ENCODE results near the gene PTPRG. TPM values are rescaled to one million over a fixed set of nuclear protein-coding genes. Genes with fewer than 3 reads are reported as not detected.
A peak's percentile ranks its signal among the peaks of the same experiment; 100 is the strongest.

Gene PTPRG
- total RNA-seq, 2 experiments from 2014 or later = 0.13 to 0.70 TPM

DNA sequence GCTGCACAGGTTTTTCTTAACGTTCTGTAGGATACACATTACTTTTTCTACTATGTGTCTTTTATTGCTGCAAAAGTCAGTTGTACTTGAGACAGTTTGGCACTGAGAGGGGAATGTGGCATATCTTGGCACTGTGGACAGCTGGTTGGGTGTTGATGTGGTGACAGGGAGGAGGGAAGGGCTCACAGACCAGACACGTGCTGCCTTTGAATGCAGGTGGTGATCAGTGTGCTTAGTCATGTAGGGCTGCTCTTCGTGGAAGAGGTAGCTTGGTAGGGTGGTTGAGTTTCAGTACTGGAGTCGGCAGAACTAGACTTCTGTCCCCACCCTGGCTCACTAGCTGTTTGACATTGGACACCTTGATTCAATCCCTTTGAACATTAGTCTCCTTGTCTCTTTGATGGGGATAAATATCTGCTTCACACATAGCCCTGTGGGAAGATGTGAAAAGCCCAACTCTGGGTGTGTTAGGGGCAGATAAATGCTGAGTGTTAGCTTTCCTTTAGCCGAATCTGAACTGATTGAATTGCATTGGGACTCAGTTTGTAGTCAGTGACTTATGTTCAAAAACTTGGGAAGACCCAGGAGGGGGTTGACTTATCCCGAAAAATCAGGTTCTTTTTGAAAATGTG is 108.4 kb downstream of the PTPRG start:
- no peaks in the 10 kb centered on the region for H3K79me2 ChIP-seq (ENCODE audit: insufficient read depth, low read depth, low read length)
- H3K9me2 ChIP-seq (ENCODE audit: insufficient read depth, low read length) = no peaks in the 10 kb centered on the region
- no peak overlapping the region for H3K27ac ChIP-seq (ENCODE audit: low read depth, low read length, poor library complexity, severe bottlenecking)
- intact Hi-C loops (cut with micrococcal nuclease; ENCODE audit: unreplicated experiment) = no loop called here
- H3K4me1 ChIP-seq (ENCODE audit: insufficient read depth, low read length, poor library complexity, severe bottlenecking) = peaks cover 9% of the 10 kb centered on the region
- no peak for TF ChIP-seq EZH2phosphoT487 (IDR thresholded peaks at IDR 0.05; ENCODE audit: borderline replicate concordance, low read depth, low read length)
- TF ChIP-seq, protein P1, sequence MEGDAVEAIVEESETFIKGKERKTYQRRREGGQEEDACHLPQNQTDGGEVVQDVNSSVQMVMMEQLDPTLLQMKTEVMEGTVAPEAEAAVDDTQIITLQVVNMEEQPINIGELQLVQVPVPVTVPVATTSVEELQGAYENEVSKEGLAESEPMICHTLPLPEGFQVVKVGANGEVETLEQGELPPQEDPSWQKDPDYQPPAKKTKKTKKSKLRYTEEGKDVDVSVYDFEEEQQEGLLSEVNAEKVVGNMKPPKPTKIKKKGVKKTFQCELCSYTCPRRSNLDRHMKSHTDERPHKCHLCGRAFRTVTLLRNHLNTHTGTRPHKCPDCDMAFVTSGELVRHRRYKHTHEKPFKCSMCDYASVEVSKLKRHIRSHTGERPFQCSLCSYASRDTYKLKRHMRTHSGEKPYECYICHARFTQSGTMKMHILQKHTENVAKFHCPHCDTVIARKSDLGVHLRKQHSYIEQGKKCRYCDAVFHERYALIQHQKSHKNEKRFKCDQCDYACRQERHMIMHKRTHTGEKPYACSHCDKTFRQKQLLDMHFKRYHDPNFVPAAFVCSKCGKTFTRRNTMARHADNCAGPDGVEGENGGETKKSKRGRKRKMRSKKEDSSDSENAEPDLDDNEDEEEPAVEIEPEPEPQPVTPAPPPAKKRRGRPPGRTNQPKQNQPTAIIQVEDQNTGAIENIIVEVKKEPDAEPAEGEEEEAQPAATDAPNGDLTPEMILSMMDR (conservative IDR thresholded peaks at IDR 0.05; ENCODE audit: low read length) = no peak
- H3K4me3 ChIP-seq (ENCODE audit: low read depth, low read length, poor library complexity, severe bottlenecking) = no peak overlapping the region
- no TSS peak for BruUV-seq (replicated peaks)
- ChIA-PET CTCF (ENCODE audit: unreplicated experiment) (no interaction called here), POLR2A (no interaction called here)
- H3K9me3 ChIP-seq (ENCODE audit: low read length) = no peaks in the 10 kb centered on the region
- no peaks in the 10 kb centered on the region for H4K20me1 ChIP-seq (ENCODE audit: insufficient read depth, low read length)
- no peak overlapping the region for H3K4me2 ChIP-seq (ENCODE audit: low read length)
- no peaks in the 10 kb centered on the region for H3K36me3 ChIP-seq (ENCODE audit: insufficient read depth, low read length)
- DNase-seq (ENCODE audit: low spot score) = peak; percentile 48
- no peak overlapping the region for H2AFZ ChIP-seq (ENCODE audit: low read length)

DNA sequence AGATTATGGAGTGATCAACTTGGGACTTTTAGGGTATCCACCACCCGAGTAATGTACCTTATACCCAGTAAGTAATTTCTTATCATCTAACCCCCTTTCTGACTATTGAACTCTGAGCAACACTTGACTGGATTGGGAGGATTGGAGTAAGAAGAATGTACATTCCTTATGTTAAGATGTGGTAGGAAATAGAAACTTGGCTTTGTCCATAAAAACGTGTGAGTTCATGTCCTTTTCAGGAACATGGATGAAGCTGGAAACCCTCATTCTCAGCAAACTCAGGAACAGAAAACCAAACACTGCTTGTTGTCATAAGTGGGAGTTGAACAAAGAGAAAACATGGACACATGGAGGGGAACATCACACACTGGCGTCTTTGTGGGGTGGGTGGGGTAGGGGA is 112.3 kb downstream of the PTPRG start:
- ChIA-PET CTCF (ENCODE audit: unreplicated experiment) (no interaction called here), POLR2A (interaction anchor here (0.6 kb wide), 1 partner anchor 50 kb away, joined by 3 read pairs; no protein-coding TSS in a partner anchor)

DNA sequence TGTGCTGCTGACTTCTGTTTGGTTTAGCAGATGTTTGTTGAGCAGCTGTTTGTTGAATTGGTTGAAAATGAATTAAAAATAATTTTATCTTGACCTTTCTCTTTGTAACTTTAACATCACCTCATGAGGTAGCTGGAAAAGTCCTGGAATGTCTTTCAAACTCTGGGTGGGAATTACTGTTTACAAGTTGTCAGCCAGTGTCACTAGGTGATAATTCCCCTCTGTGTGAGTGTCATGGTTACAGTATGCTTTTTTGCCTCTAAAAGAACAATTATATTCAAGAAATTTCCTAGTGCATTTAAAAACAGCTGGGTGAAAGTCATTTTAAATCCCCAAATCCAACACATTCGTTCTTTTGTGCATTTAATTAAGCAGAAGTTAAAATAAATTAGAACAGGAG is 113.2 kb downstream of the PTPRG start:
- H3K9me3 ChIP-seq (ENCODE audit: low read length) = no peaks in the 10 kb centered on the region
- H3K36me3 ChIP-seq (ENCODE audit: insufficient read depth, low read length) = no peaks in the 10 kb centered on the region
- H2AFZ ChIP-seq (ENCODE audit: low read length) = no peak overlapping the region
- intact Hi-C loops (cut with micrococcal nuclease; ENCODE audit: unreplicated experiment) = no loop called here
- CTCF ChIA-PET (ENCODE audit: unreplicated experiment) = no interaction called here
- no peak overlapping the region for H3K27ac ChIP-seq (ENCODE audit: low read depth, low read length, poor library complexity, severe bottlenecking)
- H3K79me2 ChIP-seq (ENCODE audit: insufficient read depth, low read depth, low read length) = no peaks in the 10 kb centered on the region
- POLR2A ChIA-PET = interaction anchor here (0.7 kb wide), 1 partner anchor 208 kb away, joined by 4 read pairs; no protein-coding TSS in a partner anchor
- no peaks in the 10 kb centered on the region for H4K20me1 ChIP-seq (ENCODE audit: insufficient read depth, low read length)
- H3K4me1 ChIP-seq (ENCODE audit: insufficient read depth, low read length, poor library complexity, severe bottlenecking) = peaks cover 5% of the 10 kb centered on the region
- no peaks in the 10 kb centered on the region for H3K9me2 ChIP-seq (ENCODE audit: insufficient read depth, low read length)
- TF ChIP-seq EZH2phosphoT487 (IDR thresholded peaks at IDR 0.05; ENCODE audit: borderline replicate concordance, low read depth, low read length) = no peak
- TF ChIP-seq, protein P1 (conservative IDR thresholded peaks at IDR 0.05; ENCODE audit: low read length) = no peak
- H3K4me2 ChIP-seq (ENCODE audit: low read length) = no peak overlapping the region
- no peak overlapping the region for H3K4me3 ChIP-seq (ENCODE audit: low read depth, low read length, poor library complexity, severe bottlenecking)
- no TSS peak for BruUV-seq (replicated peaks)
- DNase-seq (ENCODE audit: low spot score) = no peak

More for the DNA sequence above, 112.3 kb downstream of the PTPRG start:
- Histone ChIP-seq H3K9me3 (ENCODE audit: low read length) (no peaks in the 10 kb centered on the region), H2AFZ (ENCODE audit: low read length) (no peak overlapping the region), H3K27ac (ENCODE audit: low read depth, low read length, poor library complexity, severe bottlenecking) (no peak overlapping the region), H3K79me2 (ENCODE audit: insufficient read depth, low read depth, low read length) (no peaks in the 10 kb centered on the region), H3K9me2 (ENCODE audit: insufficient read depth, low read length) (no peaks in the 10 kb centered on the region), H4K20me1 (ENCODE audit: insufficient read depth, low read length) (no peaks in the 10 kb centered on the region), H3K4me3 (ENCODE audit: low read depth, low read length, poor library complexity, severe bottlenecking) (no peak overlapping the region), H3K4me1 (ENCODE audit: insufficient read depth, low read length, poor library complexity, severe bottlenecking) (peaks cover 9% of the 10 kb centered on the region), H3K4me2 (ENCODE audit: low read length) (no peak overlapping the region), H3K36me3 (ENCODE audit: insufficient read depth, low read length) (no peaks in the 10 kb centered on the region)
- intact Hi-C loops (cut with micrococcal nuclease; ENCODE audit: unreplicated experiment) = no loop called here
- TF ChIP-seq, protein P1 (conservative IDR thresholded peaks at IDR 0.05; ENCODE audit: low read length) = no peak
- TF ChIP-seq EZH2phosphoT487 (IDR thresholded peaks at IDR 0.05; ENCODE audit: borderline replicate concordance, low read depth, low read length) = no peak
- DNase-seq (ENCODE audit: low spot score) = no peak
- no TSS peak for BruUV-seq (replicated peaks)
